Psoas muscle (tissue), 8 donors: ENCODE results near the gene ZFYVE26. TPM values are rescaled to one million over a fixed set of nuclear protein-coding genes. Genes with fewer than 3 reads are reported as not detected.

Experiments used
- ATAC-seq, 4 donors: fragments of 200-7000 bp; cut with Tn5 transposase; one replicate each; pipeline ENCODE4 v1.9.1; 2020; ENCODE audit warnings: moderate library complexity in 3 of 4, mild to moderate bottlenecking in 2 of 4
- DNase-seq, 2 donors: peaks; one replicate each; pipeline ENCODE4 v3.0.0-alpha.2; 2020
- H3K27ac ChIP-seq: fragments of 200-600 bp; one replicate; pipeline ENCODE4 v1.8.0; 2022
- H3K27me3 ChIP-seq, 3 donors: fragments of 200-600 bp in 1 of 3; one replicate each; pipeline versions ENCODE4 v1.6.1 to v1.8.0; 2013 to 2022; ENCODE audit warnings: low read length in 2 of 3, mild to moderate bottlenecking in 2 of 3, moderate library complexity in 1 of 3; ENCODE audit not compliant: insufficient read depth in 3 of 3
- H3K36me3 ChIP-seq, 2 donors: fragments of 200-600 bp in 1 of 2; one replicate each; pipeline versions ENCODE4 v1.6.1 to v1.8.0; 2013 to 2022; ENCODE audit warnings: low read depth in 1 of 2, mild to moderate bottlenecking in 1 of 2, moderate library complexity in 1 of 2; ENCODE audit not compliant: insufficient read depth in 1 of 2
- H3K4me1 ChIP-seq: fragments of 200-600 bp; one replicate; pipeline ENCODE4 v1.8.0; 2022
- H3K4me3 ChIP-seq: fragments of 200-600 bp; one replicate; pipeline ENCODE4 v1.8.0; 2022; ENCODE audit warnings: mild to moderate bottlenecking
- H3K9me3 ChIP-seq: fragments of 200-600 bp; one replicate; pipeline ENCODE4 v1.8.0; 2022
- CTCF ChIP-seq: fragments of 200-600 bp; IDR thresholded peaks from one replicate; pipeline ENCODE4 v1.8.0; 2022; ENCODE audit warnings: antibody characterized with exemption
- WGBS, 3 donors: extraction: QIAGEN DNeasy Blood & Tissue Kit; methylation state at CpG; one replicate each; pipeline versions ENCODE4 v1.1.6 to v1.1.7; 2013; 5-methylcytosine and 5-hydroxymethylcytosine counted together
- intact Hi-C, 2 donors: fragments of 100-400 bp; cut with DNase I; formaldehyde crosslinking; loops; one replicate each; pipeline versions ENCODE4 v1.11.0 to v1.14.2; 2022
- polyA plus RNA-seq, 3 donors: library from polyadenylated mRNA; stranded (reverse); fragments of 200-250 nt; gene quantifications; one replicate each; pipeline ENCODE4 v1.2.3, GENCODE V29; 2013
- total RNA-seq, 4 donors: library from RNA; stranded (reverse); fragmentation: NEBNext Ultra II Directional in 2 of 4; extraction: Animal tissue kit (Norgen Biotek cat#: 25700) in 2 of 4; gene quantifications; one replicate each; pipeline versions ENCODE4 v1.2.1 to v1.2.4, GENCODE V29; 2021 to 2023
- donor health status: healthy with polysubstance abuse.
- donor health status: DM: no; HTN: no; CAD: no; lungs with moderate emphysema.
- donor health status: Bipolar disorder and iron deficiency.
- donor health status: healthy.
- donor health status: DM: yes; HTN: yes; CAD: no.
- donor health status: DM: no; HTN: no; CAD: no.
- donor health status: DM: no; HTN: no; CAD: no.
- donor health status: DM: yes; HTN: yes; CAD: no.

The ZFYVE26 gene
- total and polyA plus RNA-seq, 7 donors: 3.9 to 18.7 (median 14.9) TPM

DNA sequence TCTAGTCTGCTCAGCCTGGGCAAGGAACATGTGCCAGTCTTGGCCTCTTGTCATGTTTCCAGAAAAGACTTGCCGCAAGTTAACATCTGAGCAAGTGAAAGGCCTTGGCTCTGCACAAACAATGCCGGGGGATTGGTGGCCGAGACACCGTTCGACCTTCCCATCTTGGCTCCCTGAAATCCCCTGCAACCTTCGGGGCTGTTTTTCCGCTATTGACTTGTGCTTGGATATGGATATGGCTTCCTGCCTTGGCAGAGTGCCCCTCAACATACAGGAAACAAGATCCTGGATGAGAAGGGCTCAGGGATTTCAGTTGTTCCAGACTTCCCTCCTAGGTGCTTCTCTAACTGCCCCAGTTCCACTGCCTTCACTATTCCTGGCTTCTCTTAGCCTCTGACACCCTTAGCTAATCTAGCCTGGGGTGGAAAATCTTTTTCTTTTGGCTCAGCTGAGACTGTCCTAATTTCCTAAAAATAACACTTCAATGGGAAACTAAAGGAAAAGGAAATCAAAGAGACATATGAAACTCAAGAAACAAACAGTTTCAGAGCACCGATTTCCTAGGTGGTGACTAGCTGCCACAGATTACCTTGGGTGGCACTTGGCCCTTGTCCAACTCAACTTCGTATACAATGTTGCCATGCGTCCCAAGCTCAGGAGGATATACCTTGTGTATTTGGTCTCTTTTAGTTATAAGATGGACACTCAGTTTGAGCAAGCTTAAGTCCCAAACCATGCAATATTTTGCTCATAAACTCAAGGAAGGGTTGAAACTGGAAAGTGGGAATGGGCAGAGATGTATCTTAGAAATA is 80.8 kb downstream of the ZFYVE26 start:
- ATAC-seq: peak in 1 of 4 donors; percentile 29
- Histone ChIP-seq H3K9me3 (no peaks in the 10 kb centered on the region), H3K36me3 (no peaks in the 10 kb centered on the region), H3K27ac (peak overlapping the region; percentile 71), H3K27me3 (no peaks in the 10 kb centered on the region), H3K4me3 (no peak overlapping the region), H3K4me1 (peaks cover 39% of the 10 kb centered on the region)
- TF ChIP-seq CTCF: no peak
- intact Hi-C loops: no loop called here
- 20 to 38% (median 28%) methylated on average over 10 of the region's 10 CpGs for WGBS, 3 donors
- DNase-seq: no peak

GRCh38 chr14:67734675-67735074 is 81.7 kb downstream of the ZFYVE26 start:
- H3K27me3 ChIP-seq: no peaks in the 10 kb centered on the region
- H3K9me3 ChIP-seq: no peaks in the 10 kb centered on the region
- H3K36me3 ChIP-seq: no peaks in the 10 kb centered on the region
- H3K4me1 ChIP-seq: peaks cover 37% of the 10 kb centered on the region
- ATAC-seq (no peak), DNase-seq (no peak)
- intact Hi-C loops: no loop called here
- 69 to 76% (median 71%) methylated on average over 3 of the region's 3 CpGs for WGBS, 3 donors
- TF ChIP-seq CTCF: no peak
- H3K27ac ChIP-seq: no peak overlapping the region
- no peak overlapping the region for H3K4me3 ChIP-seq

DNA sequence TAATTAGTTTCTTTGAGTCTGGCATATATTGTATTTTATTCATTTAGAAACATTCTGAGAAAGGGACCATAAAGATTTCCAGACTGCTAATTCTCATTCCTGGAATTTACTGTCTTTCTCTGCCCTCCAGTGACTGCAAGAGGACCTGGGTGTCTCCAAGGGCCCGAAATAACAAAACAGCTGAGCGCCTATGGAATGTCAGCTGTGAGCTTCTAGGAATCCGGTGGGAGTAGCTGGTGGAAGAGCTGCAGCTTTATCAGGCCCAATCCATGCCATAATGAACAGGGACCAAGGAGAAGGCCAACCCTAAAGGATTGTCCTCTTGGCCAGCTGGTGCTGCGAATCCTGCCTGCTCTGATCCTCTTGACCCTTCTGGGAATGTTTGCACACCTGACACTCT is 82.8 kb downstream of the ZFYVE26 start:
- Histone ChIP-seq H3K27ac (no peak overlapping the region), H3K9me3 (no peaks in the 10 kb centered on the region), H3K27me3 (no peaks in the 10 kb centered on the region), H3K4me1 (peaks cover 32% of the 10 kb centered on the region), H3K36me3 (no peaks in the 10 kb centered on the region), H3K4me3 (no peak overlapping the region)
- ATAC-seq (peak; percentile 75 to 88 (median 81)), DNase-seq (no peak)
- no peak for TF ChIP-seq CTCF
- intact Hi-C loops: no loop called here
- WGBS, 3 donors: 23 to 40% (median 30%) methylated on average over 4 of the region's 4 CpGs

GRCh38 chr14:67729072-67729885 is 87.1 kb downstream of the ZFYVE26 start:
- Histone ChIP-seq H3K4me1 (peaks cover 10% of the 10 kb centered on the region), H3K27ac (no peak overlapping the region), H3K4me3 (no peak overlapping the region), H3K36me3 (no peaks in the 10 kb centered on the region), H3K9me3 (no peaks in the 10 kb centered on the region), H3K27me3 (no peaks in the 10 kb centered on the region)
- no peak for ATAC-seq
- no peak for TF ChIP-seq CTCF
- 52 to 68% (median 57%) methylated on average over 21 of the region's 21 CpGs for WGBS, 3 donors
- DNase-seq: no peak
- intact Hi-C loops: no loop called here
